Activated CD4-positive, CD25-positive, alpha-beta regulatory T cell treated with anti-CD3 and anti-CD28 coated beads, Interleukin-2, amount 50 U/mL, for 72 hours (primary cell): ENCODE data around the gene SPAG17.

ENCODE experiments used
- DNase-seq: peaks from one replicate; pipeline ENCODE4 v3.0.0; 2021

Gene SPAG17

DNA sequence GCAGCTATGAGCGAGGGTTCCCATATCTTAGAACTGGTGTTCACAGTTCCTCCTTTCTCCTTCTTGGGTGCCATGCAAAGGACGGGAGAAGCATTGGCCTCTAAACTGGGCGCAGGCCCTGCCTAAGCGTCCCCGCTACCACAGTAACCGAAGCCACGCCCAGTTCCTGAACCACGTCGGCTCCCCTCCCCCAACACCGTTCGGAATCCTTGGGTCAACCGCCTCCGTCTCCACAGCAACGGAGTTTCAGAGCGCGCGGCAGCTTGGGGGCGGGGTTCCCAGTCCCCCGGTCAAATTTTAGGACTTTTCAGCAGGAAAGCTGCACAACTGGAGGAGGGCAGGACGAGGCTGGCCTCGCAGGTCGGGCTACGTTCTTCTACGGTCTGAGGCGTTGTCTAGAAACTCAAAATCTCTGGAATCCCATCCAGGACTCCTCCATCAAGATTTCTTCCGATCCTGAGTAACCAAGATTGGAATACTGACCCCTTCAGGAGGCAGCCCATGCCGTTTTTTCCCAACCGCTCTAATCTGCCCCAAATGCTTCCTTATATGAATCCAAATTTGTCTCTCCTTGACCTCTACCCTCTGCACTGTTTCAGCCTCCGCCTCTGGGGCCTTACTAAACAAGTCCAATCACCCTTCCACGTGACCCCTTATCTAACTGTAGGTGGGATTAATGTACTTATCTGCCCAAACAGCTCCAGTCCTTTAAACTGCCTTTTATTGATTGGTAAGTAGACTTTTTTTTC lies at the start of gene SPAG17:
Gene SPAG17 (minus strand): TSS at position 145 of the 749 bp plus-strand sequence. CDS start 71 bp downstream, at position 74.
- DNase-seq = no peak

DNA sequence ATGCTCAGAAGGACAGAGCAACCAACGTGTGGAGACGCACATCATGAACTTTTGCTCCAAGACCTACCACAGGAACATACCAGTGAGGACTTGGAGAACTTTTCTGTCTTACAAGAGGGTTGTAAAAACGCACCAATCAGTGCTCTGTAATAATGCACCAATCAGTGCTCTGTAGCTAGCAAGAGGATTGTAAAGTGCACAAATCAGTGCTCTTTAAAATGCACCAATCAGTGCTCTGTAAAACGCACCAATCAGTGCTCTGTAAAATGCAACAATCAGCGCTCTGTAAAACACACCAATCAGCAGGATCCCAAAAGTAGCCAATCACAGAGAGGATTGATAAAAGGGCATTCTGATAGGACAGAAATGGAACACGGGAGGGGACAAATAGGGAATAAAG lies 40.4 kb upstream of the SPAG17 start:
- no peak for DNase-seq

DNA sequence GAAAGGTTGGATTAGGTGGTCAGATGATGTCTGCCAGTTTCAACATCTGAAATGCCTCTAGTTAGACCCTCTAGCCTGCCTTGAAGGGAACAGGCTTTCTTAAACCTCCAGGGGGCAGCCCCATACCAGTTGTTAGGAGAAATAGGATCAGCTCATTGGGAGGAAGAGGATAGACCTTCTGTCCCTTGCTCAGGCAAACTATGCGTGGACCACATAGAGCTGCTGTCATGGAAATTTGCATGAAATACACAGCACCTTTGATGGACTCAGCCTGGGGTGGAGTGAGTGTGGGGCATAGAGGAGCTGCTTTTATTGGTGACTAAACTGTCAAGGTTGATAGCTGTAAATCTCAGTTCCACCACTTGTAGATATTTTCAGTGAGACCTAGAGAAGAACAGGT lies 38.4 kb upstream of the SPAG17 start:
- no peak for DNase-seq

DNA sequence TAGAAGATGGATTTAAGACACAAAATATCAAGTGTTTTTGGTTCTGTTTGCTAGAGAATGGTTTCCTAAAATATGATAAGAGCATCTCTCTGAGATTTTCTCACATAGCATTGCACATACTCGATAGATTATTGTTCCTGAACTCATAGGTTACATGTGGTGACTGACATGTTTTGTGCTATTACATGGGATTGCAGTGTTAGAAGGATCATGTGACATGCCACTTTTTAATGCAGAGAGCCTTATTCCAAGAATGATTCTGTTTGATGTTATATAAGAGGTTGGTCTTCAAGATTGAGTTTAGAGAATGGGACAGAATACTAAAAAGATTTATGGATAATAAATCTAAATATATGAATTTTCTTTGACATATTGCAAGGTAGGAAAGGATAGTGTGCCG lies 34.4 kb upstream of the SPAG17 start:
- no peak for DNase-seq

DNA sequence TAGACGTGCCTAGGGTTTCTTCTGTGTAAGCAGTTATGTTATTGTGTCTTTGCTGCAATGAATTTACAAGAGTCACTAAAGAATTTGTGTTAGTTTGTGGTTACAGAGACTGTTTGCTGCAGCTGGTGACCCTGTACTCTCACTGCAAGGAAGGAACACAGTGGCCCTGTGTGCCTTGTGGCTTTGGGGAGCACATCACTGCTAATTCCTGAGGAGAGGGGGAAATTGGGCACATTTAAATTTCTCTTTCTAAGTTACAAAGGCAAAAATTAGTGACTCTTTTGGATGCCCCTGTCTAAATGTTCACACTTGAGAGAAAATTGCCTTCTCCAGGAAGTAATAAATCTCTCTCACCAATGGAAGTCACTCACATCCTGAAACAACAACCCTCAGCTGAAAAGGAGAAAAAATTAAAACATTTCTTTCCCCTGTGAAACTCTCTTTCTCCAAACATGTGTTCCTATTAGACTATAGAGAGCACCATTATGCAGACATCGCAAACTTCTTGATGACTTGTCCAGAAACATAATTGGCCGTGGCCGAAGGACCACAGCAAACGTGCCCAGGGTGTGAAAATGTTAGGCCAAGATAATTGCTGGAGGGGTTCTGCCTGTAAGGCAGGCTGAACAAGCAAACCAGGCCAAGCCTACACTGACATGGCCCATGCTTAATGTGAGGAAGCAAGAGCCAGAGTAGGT lies 32.3 kb upstream of the SPAG17 start:
- DNase-seq = no peak

DNA sequence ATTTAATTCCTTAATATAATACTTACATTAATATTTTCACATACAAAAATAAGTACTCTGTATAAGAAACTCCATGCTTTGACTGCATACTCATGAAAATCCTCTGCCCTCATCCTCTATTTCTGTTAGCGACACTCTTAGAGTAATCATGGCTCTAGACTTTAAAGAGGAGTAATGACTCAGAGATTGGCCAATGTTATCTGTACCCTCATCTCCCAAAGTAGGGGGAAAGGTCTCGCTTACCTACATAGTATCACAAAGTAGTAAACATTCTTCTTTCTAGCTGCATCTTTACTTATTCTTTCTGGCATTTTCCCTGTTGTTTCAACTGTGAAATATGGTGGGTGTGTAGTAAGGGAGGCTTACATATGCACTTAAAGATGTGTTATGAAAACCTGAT lies 29.8 kb upstream of the SPAG17 start:
- no peak for DNase-seq

DNA sequence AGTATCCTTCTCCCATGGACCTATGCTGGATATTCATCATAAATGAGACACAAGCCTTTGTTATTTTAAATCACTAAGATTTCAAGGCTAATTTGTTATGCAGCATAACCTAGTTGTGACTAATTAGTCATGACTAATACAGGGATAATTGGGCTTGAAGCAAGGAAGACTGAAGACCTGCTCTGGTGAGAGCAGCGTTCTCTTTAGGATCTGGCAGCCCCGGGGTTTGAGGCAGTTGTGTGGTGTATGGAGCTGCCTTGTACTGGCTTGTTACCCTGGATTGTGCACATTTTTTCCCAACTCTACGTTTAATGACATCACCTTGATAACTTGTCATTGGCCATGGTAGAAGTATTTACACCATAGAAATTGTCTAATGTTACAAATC lies 25.7 kb upstream of the SPAG17 start:
- DNase-seq = no peak

DNA sequence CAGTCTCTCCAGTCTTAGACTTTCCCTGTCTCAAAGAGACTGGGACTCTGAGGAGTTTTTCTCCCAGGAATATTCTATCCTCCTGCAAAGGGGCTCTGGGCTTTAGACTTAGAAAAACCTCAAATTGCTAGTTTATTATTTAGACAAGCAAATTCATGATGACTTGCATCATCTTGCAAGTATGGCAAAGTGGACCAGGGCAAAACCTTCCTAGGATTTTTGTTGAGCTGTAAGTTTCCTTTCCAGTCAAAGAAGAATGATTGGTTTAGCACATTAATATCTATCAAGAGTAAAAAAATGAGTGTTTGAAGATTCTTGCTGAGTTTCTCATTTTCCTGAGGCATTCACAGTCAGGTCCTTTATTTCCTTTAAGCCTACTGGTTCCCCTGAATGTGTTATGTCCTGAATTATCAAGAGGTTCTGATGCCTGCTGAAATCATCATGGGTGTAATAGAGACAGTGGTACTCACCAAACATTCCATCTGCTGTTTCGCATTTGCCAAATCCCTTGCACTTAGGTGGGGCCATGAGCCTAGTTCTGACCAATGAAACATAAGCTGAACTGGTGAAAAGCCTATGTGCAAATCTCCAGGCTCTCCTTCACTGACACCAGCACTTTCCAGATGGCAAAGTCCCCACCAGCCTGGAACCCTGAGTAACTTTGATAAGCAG lies 25.2 kb upstream of the SPAG17 start:
- DNase-seq = no peak

DNA sequence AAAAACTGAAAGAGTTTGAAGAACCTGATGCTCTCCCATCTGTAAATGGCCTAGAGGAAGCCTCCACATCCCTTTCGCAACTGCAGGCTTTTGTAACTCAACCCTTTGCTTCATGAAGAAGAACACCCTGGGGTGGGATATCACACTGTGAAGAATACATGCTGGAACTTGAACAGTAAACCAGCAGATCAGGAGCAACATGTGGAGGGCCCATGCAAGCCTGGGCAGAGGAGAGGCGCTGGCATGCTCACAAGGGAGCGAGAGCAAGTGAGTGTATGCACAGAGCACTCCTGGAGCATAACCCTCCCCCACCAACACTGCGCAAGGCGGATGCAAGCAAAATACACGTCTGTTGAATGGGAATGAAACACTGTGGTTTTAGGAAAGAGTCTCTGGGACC lies 24.6 kb upstream of the SPAG17 start:
- no peak for DNase-seq

DNA sequence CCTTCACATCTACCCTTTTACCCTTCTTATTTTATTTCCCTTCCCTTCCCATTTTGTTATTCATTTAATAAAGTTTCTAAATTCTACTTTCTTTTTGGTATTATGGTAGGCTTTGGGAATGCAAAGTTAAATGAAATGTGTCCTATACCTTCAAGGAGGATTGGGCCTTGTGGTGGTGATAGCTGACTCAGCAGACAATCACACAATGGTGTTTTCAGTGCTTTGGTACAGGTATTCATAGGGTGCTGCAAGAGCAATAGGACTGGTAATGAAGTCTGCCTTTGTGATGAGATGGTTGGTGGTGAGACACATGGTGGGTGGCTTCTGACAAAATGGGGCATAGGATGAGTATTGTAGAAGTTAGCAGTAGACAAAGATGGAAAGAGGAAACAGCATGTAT lies 21.9 kb upstream of the SPAG17 start:
- DNase-seq = no peak

DNA sequence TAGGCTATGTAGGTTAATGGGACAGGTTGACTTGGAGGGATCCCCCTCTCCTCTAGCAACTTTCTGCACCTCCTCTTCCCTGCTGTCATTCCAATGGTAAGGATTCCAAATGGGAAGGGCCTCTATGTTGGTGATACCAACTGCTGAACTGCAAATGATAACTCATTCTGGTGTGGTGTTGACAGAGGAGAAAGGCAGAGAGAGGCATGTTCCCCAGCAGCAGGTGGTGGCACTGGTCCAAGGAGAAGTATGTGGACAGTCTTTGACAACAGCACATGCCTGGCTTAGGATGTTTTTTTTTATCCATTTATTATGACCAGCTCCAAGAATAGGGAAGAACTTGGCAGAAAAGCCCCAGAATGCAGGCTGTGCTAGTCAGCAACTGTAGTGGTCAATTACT lies 19.6 kb upstream of the SPAG17 start:
- DNase-seq = no peak

DNA sequence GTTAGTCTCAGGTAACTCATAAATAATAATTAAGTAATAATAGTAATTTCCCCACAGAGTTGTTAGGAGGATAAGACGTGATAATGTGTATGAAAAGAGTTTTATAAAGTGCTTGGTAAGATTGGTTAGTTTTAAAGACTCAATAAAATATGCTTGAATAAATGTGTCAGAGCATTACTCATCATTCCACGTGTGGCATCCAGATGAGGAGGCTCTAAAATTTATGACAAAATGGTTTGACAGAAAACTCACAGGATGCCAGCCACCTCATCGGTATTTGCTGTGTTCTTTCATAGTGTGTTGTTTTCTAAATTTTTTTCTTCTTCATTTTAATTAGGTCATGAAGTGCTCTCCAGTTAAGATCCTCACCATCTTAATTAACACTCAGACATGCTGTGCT lies 19.1 kb upstream of the SPAG17 start:
- DNase-seq = no peak

DNA sequence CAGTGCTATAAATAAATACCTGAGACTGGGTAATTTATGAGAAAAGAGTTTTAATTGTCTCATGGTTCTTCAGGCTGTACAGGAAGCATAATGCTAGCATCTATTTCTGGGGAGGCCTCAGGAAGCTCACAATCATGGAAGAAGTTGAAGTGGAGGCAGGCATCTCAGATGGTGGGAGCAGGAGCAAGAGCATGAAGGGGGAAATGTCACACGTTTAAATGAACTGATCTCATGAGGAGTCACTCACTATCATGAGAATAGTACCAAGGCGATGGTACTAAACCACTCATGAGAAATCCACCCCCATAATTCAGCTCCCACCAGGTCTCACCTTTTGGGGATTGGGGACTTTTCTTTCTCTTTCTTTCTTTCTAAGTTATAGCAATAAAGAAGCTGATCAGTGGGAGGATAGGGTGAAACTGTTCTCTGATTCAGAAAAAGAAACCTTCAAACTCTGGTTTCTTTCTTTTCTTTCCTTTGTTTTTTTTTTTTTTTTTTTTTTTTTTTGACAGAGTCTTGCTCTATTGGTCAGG lies 17.1 kb upstream of the SPAG17 start:
- DNase-seq = no peak

DNA sequence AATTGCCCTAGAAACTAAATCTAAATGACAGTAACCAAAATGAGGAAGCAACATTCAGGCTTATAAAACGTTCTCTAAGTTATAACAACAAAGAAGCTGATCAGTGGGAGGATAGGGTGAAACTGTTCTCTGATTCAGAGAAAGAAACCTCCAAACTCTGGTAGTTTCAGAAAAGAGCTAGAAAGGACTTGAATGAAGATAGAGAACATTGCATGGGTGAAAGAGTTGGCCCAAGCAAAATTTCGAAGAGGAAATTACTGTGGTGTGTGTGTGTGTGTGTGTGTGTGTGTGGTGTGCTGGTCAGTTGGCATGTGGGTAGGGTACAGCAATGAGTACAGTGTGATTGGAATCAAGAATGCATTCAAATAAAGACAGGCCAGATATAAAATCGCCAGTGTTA lies 16.5 kb upstream of the SPAG17 start:
- no peak for DNase-seq

DNA sequence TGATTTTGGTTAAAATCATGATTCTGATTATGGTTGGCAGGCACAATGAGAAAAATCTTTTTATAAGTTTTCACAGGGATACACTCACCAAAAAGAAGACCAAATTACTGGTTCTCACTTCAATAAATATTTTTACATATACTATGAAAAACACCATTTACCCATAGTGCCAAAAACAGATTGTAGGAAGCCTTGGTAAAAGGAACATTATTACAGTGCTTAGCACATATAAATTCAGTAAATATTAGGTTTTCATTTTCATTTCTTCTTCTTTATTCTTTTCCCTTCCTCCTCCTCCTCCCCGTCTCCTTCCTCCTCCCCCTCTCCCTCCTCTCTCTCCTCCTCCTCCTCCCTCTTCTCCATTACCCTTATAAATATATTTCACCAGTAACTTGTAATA lies 15.8 kb upstream of the SPAG17 start:
- DNase-seq = no peak

DNA sequence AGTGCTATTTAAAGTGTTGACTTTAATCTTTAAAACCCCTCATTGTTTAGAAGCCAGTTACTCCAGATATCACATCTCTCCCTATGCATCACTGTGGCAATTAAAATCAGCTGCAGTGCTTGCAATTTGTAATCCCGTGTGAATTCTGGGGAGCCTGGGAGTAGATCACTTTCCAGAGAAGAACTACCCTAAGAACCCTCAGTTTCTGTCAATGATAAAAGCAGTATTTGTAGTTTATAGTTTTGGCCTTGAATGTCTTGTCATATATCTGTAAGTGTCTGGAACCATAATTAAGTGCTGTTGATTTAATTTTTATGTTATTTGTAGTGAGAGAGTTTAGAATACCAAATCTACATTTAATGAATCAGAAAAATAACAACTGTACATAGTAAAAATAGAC lies 5.5 kb upstream of the SPAG17 start:
- no peak for DNase-seq

DNA sequence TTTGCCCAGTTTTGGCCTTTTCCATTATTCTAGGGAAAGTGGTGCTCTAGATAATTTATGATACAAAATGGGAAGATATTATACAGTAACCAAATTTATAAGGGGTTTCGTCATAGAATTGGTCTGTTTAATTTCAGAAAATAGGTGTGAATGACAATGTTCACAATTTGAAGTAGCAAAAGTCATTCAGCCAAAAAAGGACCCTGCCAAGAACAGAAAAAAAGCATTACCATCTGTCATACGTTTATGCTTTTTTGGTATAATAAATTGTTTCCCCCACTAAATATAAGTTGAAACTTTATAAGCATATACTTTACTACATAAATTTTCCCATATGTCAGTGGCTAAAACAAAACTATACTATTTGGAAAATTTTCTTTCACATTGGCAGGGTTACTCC lies 4.5 kb upstream of the SPAG17 start:
- no peak for DNase-seq

DNA sequence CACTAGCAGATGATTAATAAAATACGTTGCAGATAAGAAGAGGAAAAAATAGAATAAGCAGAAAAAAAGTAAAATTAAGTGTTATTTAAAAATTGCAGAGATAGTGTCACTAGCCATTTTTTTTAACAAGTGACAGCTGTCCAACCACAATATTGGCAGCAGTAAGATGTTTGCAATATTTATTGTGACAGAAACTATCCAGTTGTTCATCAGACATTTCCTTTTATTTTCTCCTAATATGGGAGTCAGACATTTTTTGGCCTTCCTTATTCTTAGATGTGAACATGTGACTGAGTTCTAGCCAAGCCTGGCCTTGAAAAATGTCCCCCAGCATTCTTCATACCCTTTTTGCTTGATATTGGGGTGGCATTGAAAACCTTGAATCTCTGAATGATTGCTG lies 3.4 kb upstream of the SPAG17 start:
- DNase-seq = no peak

DNA sequence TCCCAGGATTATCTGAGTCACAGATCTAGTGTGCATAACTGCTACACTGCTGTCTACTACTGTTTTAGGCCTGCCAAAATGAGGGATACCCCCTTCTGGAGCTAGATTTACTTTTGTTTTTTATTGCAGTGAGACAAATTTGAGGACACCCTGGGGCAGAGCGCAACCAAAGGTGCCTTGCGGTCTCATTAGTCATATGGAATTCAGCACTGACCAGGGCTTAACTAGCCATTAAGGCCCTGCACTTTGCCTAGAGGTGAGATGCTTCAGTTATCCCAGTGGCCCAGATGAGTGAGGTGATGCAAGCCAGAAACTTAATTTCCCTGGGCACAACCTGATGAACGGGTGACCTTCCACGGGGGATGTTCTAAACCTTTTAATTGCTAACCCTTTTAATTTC lies 998 bp upstream of the SPAG17 start:
- DNase-seq = no peak

DNA sequence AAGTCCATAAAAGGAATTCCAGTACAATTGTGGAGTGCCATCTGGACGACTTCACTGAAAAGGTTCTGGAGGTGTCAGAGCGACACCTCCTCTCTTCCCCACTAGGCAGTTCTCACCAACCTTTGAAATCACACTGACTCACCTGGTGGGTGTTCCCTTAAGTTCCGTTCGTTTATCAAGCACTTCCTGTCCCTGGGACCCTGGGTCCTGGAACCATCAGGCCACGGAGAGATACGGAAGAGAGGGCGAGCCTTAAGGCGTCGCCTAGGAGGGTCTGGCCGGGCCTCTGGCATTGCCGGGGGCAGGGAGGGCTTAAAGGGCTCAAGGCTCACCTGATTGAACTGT lies 317 bp downstream of the SPAG17 start:
- DNase-seq = no peak

DNA sequence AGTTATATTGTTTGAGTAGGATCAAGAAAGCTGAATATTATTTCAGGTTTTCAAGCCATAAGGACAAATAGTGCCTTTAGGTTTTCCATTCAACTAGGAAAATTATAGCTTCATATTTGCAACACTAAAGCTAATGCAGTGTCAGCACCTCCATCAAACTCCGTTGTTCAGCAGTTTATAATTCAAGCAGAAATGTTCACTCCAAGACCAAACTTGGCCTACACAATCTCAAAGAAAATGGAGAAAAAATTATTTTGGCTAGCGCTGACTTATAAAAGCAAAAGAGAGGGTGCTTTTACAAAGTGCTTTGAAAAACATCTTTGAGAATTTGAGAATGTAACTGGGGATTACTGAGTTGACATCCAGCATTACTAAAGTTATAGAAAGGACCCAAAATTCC lies 1.4 kb downstream of the SPAG17 start:
- no peak for DNase-seq

DNA sequence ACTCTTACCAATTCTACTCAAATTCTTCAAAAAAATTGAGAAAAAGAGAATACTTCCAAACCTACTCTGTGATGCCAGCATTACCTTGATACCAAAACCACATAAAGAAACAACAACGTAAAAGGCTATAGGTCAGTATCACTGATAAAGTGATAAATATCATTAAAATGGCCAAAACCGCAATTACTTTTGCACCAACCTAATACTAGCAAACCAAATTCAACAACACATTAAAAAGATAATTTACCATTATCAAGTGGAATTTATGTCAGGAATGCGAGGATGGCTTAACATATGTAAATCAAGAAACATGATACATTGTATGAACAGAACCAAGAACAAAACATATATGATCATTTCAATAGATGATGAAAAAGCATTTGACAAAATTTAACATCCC lies 7.0 kb downstream of the SPAG17 start:
- no peak for DNase-seq

DNA sequence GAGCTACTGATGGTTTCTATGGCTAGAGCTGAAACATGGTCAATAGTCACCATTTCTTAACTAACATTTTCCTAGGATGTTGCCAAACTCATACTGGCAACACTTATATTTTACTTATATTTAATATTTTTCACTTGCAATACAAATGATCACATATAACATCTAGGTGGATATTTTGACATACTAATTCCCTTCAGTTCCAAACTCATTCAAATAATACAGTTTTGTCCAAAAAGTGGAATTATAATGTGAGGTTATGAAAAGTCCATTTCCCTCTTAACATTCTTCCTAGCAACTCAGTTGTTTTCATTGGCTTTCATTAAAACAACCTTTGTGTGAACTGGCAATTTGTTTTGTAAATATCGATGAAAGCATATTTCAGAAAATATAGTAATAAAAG lies 16.0 kb downstream of the SPAG17 start:
- no peak for DNase-seq

DNA sequence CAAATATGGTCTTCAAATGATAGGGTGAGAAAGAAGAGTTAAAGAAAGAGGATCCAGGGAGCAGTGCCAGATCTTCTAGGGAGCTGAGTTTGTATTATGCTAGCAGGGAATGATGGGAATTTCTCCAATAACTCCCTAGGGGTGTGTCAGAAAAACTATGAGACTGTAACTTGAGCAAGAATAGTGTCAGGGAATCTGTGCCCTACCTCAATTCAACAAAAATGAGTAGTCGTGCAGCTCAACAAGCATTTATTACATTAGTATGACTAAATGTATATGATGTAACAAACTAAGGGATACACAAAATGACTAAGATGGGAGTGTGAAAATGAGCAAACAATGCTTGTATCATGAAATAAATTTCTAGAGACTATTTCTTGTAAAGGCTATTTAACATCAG lies 24.2 kb downstream of the SPAG17 start:
- DNase-seq = no peak
